Fibroblast of lung (primary cell): ENCODE data around the gene TOP3A. TPM values are rescaled to one million over a fixed set of nuclear protein-coding genes. Genes with fewer than 3 reads are reported as not detected.

Experiments used
- DNase-seq, 2 donors: peaks; one replicate each; pipeline versions ENCODE4 v3.0.0 to v3.0.0-alpha.2; 2010; ENCODE audit warnings: low read depth in 2 of 2
- H2AFZ ChIP-seq: 2 replicates; pipeline ENCODE4 v1.5.1; 2012; ENCODE audit warnings: low read length, control low read depth, inconsistent platforms
- H3K27ac ChIP-seq: 2 replicates; pipeline ENCODE4 v1.5.1; 2011; ENCODE audit warnings: low read length, control low read depth; ENCODE audit not compliant: insufficient read depth
- H3K27me3 ChIP-seq: 2 replicates; pipeline ENCODE4 v1.5.1; 2011; ENCODE audit warnings: mild to moderate bottlenecking, low read length; ENCODE audit not compliant: control insufficient read depth, insufficient read depth
- H3K36me3 ChIP-seq: 2 replicates; pipeline ENCODE4 v1.5.1; 2011; ENCODE audit warnings: low read length; ENCODE audit not compliant: control insufficient read depth, insufficient read depth
- H3K4me1 ChIP-seq: 2 replicates; pipeline ENCODE4 v1.5.1; 2011; ENCODE audit warnings: low read length; ENCODE audit not compliant: control insufficient read depth, insufficient read depth; ENCODE audit errors: extremely low read depth
- H3K4me2 ChIP-seq: 2 replicates; pipeline ENCODE4 v1.5.1; 2011; ENCODE audit warnings: low read length, control low read depth; ENCODE audit not compliant: insufficient read depth; ENCODE audit errors: extremely low read depth
- H3K4me3 ChIP-seq, 4 experiments: fragments of 200-600 bp in 1 of 4; sonication (generic) in 1 of 4; replicated peaks in 1 of 4; 2 replicates each; pipeline ENCODE4 v1.5.1; 2011 to 2016; ENCODE audit warnings: low read length in 4 of 4, low read depth in 3 of 4, mild to moderate bottlenecking in 3 of 4, control low read depth in 2 of 4, inconsistent platforms in 1 of 4, mixed read lengths in 1 of 4; ENCODE audit not compliant: insufficient read depth in 1 of 4; ENCODE audit errors: control extremely low read depth in 1 of 4
- H3K79me2 ChIP-seq: 2 replicates; pipeline ENCODE4 v1.5.1; 2012; ENCODE audit warnings: mild to moderate bottlenecking, low read length, inconsistent platforms; ENCODE audit not compliant: control insufficient read depth, insufficient read depth
- H3K9ac ChIP-seq: 2 replicates; pipeline ENCODE4 v1.5.1; 2011; ENCODE audit warnings: mild to moderate bottlenecking, low read length, control low read depth; ENCODE audit not compliant: insufficient read depth
- H3K9me3 ChIP-seq: 2 replicates; pipeline ENCODE4 v1.5.1; 2012; ENCODE audit warnings: low read depth, low read length; ENCODE audit not compliant: control insufficient read depth, insufficient read depth
- H4K20me1 ChIP-seq: 2 replicates; pipeline ENCODE4 v1.5.1; 2011; ENCODE audit warnings: low read length; ENCODE audit not compliant: control insufficient read depth, insufficient read depth; ENCODE audit errors: extremely low read depth
- EZH2 ChIP-seq: IDR thresholded peaks from 2 replicates; pipeline ENCODE4 v1.5.1; 2012; ENCODE audit warnings: low read length, control low read depth, mild to moderate bottlenecking; ENCODE audit errors: missing control alignments
- polyA plus RNA-seq, 2 donors: library from polyadenylated mRNA; depleted of rRNA in 1 of 2; stranded (reverse) in 1 of 2; unstranded in 1 of 2; fragments of >200 nt; gene quantifications; 2 replicates each; pipeline ENCODE4 v1.2.1, GENCODE V29; 2011 to 2012; ENCODE audit warnings: missing spikeins in 1 of 2
- total RNA-seq: library from RNA; depleted of rRNA; stranded (reverse); fragments of >200 nt; gene quantifications from 2 replicates; pipeline ENCODE4 v1.2.1, GENCODE V29; 2014
- TF ChIP-seq, protein P1 (sequence below), 2 donors: IDR thresholded peaks in 1 of 2; conservative IDR thresholded peaks in 1 of 2; 1 replicate in 1 of 2; 2 replicates in 1 of 2; pipeline ENCODE4 v1.5.1; 2011 to 2012; ENCODE audit warnings: low read length in 2 of 2, control low read depth in 1 of 2, inconsistent platforms in 1 of 2, low read depth in 1 of 2, mild to moderate bottlenecking in 1 of 2

TOP3A gene
- total and polyA plus RNA-seq, 2 donors (not counting 1 experiment from before 2014, with no cell fraction given), result 12.7 to 16.5 TPM

DNA sequence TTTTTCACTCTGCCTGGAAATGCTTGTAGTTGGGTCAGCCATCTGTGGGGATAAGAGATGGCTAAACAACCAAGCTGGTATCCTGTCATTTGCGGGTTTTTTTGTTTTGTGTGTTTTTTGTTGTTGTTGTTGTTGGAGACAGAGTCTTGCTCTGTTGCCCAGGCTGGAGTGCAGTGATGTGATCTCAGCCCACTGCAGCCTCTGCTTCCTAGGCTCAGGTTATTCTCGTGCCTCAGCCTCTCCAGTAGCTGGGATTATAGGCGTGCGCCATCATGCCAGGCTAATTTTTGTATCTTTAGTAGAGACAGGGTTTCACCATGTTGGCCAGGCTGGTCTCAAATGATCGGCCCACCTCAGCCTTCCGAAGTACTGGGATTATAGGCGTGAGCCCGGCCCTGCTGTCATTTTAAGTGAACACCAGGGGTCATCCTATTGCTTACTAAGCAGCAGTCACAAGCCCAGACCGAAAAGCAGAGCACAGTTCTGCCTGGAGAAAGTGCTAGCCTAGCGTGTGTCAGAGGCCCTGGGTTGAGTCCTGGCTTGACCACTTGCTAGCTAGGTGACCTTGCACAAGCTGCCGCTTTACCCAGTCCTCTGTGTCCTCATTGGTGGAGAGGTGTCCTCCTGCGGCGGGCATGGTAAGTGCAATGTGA is 4.9 kb upstream of the TOP3A start:
- DNase-seq, result peak; percentile 49 to 74
- Histone ChIP-seq H4K20me1 (no peaks in the 10 kb centered on the region), H3K9me3 (no peaks in the 10 kb centered on the region), H3K9ac (no peak overlapping the region), H3K27me3 (no peaks in the 10 kb centered on the region), H3K4me1 (peaks cover 5% of the 10 kb centered on the region), H3K4me3 (peak overlapping the region in 1 of 4 experiments; percentile 35), H3K4me2 (peak overlapping the region; percentile 1), H3K79me2 (peaks cover 51% of the 10 kb centered on the region), H3K27ac (no peak overlapping the region), H2AFZ (no peak overlapping the region), H3K36me3 (peaks cover 19% of the 10 kb centered on the region)
- TF ChIP-seq, protein P1, sequence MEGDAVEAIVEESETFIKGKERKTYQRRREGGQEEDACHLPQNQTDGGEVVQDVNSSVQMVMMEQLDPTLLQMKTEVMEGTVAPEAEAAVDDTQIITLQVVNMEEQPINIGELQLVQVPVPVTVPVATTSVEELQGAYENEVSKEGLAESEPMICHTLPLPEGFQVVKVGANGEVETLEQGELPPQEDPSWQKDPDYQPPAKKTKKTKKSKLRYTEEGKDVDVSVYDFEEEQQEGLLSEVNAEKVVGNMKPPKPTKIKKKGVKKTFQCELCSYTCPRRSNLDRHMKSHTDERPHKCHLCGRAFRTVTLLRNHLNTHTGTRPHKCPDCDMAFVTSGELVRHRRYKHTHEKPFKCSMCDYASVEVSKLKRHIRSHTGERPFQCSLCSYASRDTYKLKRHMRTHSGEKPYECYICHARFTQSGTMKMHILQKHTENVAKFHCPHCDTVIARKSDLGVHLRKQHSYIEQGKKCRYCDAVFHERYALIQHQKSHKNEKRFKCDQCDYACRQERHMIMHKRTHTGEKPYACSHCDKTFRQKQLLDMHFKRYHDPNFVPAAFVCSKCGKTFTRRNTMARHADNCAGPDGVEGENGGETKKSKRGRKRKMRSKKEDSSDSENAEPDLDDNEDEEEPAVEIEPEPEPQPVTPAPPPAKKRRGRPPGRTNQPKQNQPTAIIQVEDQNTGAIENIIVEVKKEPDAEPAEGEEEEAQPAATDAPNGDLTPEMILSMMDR (conservative IDR thresholded peaks at IDR 0.05 in 1 of 2, IDR thresholded peaks at IDR 0.05 in 1 of 2; ENCODE audit: low read depth in 1 of 2, low read length in 2 of 2), result peak; percentile 56 to 61
- TF ChIP-seq EZH2, result no peak

GRCh38 chr17:18318771-18319450 is 4.1 kb upstream of the TOP3A start:
- no peak overlapping the region for H3K9ac ChIP-seq
- H3K79me2 ChIP-seq, result peaks cover 59% of the 10 kb centered on the region
- H4K20me1 ChIP-seq, result no peaks in the 10 kb centered on the region
- DNase-seq, result no peak
- no peak overlapping the region for H2AFZ ChIP-seq
- no peaks in the 10 kb centered on the region for H3K27me3 ChIP-seq
- no peak overlapping the region for H3K27ac ChIP-seq
- H3K4me1 ChIP-seq, result peaks cover 5% of the 10 kb centered on the region
- H3K4me2 ChIP-seq, result no peak overlapping the region
- no peaks in the 10 kb centered on the region for H3K9me3 ChIP-seq
- TF ChIP-seq, protein P1 (conservative IDR thresholded peaks at IDR 0.05 in 1 of 2, IDR thresholded peaks at IDR 0.05 in 1 of 2; ENCODE audit: low read depth in 1 of 2, low read length in 2 of 2), result no peak
- no peak for TF ChIP-seq EZH2
- peak overlapping the region in 1 of 4 experiments; percentile 35 for H3K4me3 ChIP-seq
- peaks cover 16% of the 10 kb centered on the region for H3K36me3 ChIP-seq

- Histone ChIP-seq H3K9me3 (no peaks in the 10 kb centered on the region), H4K20me1 (no peaks in the 10 kb centered on the region), H3K9ac (no peak overlapping the region), H3K27me3 (no peaks in the 10 kb centered on the region), H3K4me2 (peak overlapping the region; percentile 28), H3K27ac (no peak overlapping the region), H2AFZ (no peak overlapping the region), H3K79me2 (peaks cover 67% of the 10 kb centered on the region), H3K36me3 (peaks cover 11% of the 10 kb centered on the region), H3K4me3 (peak overlapping the region in 1 of 4 experiments; percentile 39), H3K4me1 (peaks cover 7% of the 10 kb centered on the region)
- TF ChIP-seq, protein P1 (conservative IDR thresholded peaks at IDR 0.05 in 1 of 2, IDR thresholded peaks at IDR 0.05 in 1 of 2; ENCODE audit: low read depth in 1 of 2, low read length in 2 of 2), result no peak
- TF ChIP-seq EZH2, result no peak
- DNase-seq, result no peak
Measured at GRCh38 chr17:18318117-18318516, 3.3 kb upstream of the TOP3A start.
